Lower lobe of right lung (tissue), 2 donors: ENCODE results near the gene CDH24. TPM values are rescaled to one million over a fixed set of nuclear protein-coding genes. Genes with fewer than 3 reads are reported as not detected.

Experiments
- ATAC-seq, 2 donors: fragments of 200-7000 bp; cut with Tn5 transposase; one replicate each; pipeline ENCODE4 v1.9.1; 2020 to 2022; ENCODE audit warnings: mild to moderate bottlenecking in 2 of 2, moderate library complexity in 2 of 2
- DNase-seq: peaks from one replicate; pipeline ENCODE4 v3.0.0-alpha.2; 2020
- H3K27ac ChIP-seq: fragments of 200-600 bp; one replicate; pipeline ENCODE4 v1.8.0; 2022
- H3K27me3 ChIP-seq: fragments of 200-600 bp; one replicate; pipeline ENCODE4 v1.8.0; 2022; ENCODE audit warnings: low read depth
- H3K36me3 ChIP-seq: fragments of 200-600 bp; one replicate; pipeline ENCODE4 v1.8.0; 2022; ENCODE audit warnings: mild to moderate bottlenecking
- H3K4me1 ChIP-seq: fragments of 200-600 bp; one replicate; pipeline ENCODE4 v1.8.0; 2022
- H3K4me3 ChIP-seq: fragments of 200-600 bp; one replicate; pipeline ENCODE4 v1.8.0; 2022; ENCODE audit warnings: mild to moderate bottlenecking
- H3K9me3 ChIP-seq: fragments of 200-600 bp; one replicate; pipeline ENCODE4 v1.8.0; 2022
- intact Hi-C: fragments of 100-400 bp; cut with DNase I; formaldehyde crosslinking; loops from one replicate; pipeline ENCODE4 v1.11.0; 2022
- total RNA-seq: library from RNA; stranded (reverse); fragmentation: NEBNext Ultra II Directional; extraction: Animal tissue kit (Norgen Biotek cat#: 25700); gene quantifications from one replicate; pipeline ENCODE4 v1.2.1, GENCODE V29; 2021
- TF ChIP-seq, protein P1 (sequence below): fragments of 200-600 bp; IDR thresholded peaks from one replicate; pipeline ENCODE4 v1.8.0; 2022; ENCODE audit warnings: antibody characterized with exemption, mild to moderate bottlenecking
- donor health status: DM: no; HTN: yes; CAD: no; lungs with severe emphysema.

CDH24 gene
- total RNA-seq, 1 donor from 2014 or later: 5.6 TPM

GRCh38 chr14:23099212-23099861, 42.0 kb upstream of the CDH24 start:
- peaks cover 38% of the 10 kb centered on the region for H3K4me1 ChIP-seq
- DNase-seq: peak; percentile 62
- intact Hi-C loops: no loop called here

DNA sequence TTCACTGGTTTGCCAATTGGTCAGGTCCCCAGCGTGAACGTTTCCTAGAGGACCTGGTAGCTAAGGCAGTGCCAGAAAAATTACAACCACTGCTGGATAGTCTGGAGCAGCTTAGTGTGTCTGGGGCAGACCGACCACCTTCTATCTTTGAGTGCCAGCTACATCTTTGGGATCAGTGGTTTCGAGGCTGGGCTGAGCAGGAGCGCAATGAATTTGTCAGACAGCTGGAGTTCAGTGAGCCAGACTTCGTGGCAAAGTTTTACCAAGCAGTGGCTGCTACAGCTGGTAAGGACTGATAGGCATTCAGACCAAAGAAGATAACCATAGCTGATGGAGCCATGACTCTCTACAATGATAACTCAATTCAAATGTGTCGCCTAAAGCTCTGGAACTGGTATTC, 40.5 kb upstream of the CDH24 start:
- H3K4me3 ChIP-seq: no peak overlapping the region
- no peak overlapping the region for H3K27ac ChIP-seq
- DNase-seq: no peak
- H3K27me3 ChIP-seq: no peaks in the 10 kb centered on the region
- no peaks in the 10 kb centered on the region for H3K9me3 ChIP-seq
- H3K4me1 ChIP-seq: peaks cover 50% of the 10 kb centered on the region
- ATAC-seq: no peak
- H3K36me3 ChIP-seq: peaks cover 26% of the 10 kb centered on the region
- TF ChIP-seq, protein P1, sequence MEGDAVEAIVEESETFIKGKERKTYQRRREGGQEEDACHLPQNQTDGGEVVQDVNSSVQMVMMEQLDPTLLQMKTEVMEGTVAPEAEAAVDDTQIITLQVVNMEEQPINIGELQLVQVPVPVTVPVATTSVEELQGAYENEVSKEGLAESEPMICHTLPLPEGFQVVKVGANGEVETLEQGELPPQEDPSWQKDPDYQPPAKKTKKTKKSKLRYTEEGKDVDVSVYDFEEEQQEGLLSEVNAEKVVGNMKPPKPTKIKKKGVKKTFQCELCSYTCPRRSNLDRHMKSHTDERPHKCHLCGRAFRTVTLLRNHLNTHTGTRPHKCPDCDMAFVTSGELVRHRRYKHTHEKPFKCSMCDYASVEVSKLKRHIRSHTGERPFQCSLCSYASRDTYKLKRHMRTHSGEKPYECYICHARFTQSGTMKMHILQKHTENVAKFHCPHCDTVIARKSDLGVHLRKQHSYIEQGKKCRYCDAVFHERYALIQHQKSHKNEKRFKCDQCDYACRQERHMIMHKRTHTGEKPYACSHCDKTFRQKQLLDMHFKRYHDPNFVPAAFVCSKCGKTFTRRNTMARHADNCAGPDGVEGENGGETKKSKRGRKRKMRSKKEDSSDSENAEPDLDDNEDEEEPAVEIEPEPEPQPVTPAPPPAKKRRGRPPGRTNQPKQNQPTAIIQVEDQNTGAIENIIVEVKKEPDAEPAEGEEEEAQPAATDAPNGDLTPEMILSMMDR: no peak
- intact Hi-C loops: no loop called here

More at GRCh38 chr14:23099212-23099861, 42.0 kb upstream of the CDH24 start:
- TF ChIP-seq, protein P1: no peak
- peaks cover 21% of the 10 kb centered on the region for H3K36me3 ChIP-seq
- H3K27me3 ChIP-seq: no peaks in the 10 kb centered on the region
- no peak overlapping the region for H3K4me3 ChIP-seq
- no peaks in the 10 kb centered on the region for H3K9me3 ChIP-seq
- ATAC-seq: no peak
- peak overlapping the region; percentile 34 for H3K27ac ChIP-seq

DNA sequence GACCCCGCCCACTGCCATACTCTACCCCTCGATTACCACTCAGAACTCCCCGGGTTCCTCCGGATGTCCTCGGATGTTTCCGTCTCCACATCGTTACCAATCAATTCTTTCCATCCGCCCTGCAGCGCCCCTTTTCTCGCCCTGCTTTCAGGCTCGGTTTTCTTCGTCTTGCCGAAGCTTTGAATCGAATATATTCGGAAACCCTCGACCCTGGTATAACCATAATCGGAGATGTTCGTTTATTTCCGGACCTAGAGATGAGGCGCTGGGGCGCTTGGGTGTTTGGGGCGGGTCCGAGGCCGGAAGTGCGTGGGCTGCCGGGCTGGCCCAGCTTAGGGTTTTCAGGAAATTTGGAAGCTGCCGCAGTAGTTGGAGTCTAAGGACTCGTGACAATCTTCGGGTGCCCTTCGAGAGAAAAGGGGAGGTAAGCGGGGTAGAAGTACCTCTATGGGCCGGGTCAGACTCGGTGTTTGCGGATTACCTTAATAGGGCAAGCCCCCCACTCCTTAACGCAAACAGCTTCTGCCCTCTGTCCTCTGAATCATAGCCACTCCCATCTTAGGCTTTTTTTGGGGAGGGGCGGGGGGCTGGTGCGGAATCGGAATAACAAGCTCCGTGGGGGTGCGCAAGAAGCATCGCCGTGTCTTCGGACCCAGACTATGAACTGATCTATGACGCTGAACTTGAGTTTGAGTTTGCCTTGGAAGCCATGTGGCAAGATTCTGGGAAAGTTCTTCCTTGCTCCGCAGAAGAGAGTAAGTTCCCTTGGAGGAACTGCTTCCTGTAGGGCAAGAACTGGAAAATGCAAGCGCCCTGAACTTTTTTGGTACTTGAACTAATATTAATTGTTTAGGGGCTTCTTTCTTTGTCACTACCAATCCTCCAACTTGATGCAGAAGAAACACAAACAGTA, 38.1 kb upstream of the CDH24 start, which contains the start of gene C14orf119:
TSS of gene C14orf119 (plus strand) at position 310 of the 913 bp plus-strand sequence. CDS start 2,154 bp downstream, outside the sequence.
- intact Hi-C loops: no loop called here
- H3K36me3 ChIP-seq: peaks cover 50% of the 10 kb centered on the region

GRCh38 chr14:23094666-23095195, 37.4 kb upstream of the CDH24 start, which contains the start of gene ACIN1:
Gene ACIN1, minus strand, starts transcription at chr14:23095136. Its CDS starts 24 bp downstream, at chr14:23095112.
- ATAC-seq: peak; percentile 74 to 80
- Histone ChIP-seq H3K27me3 (no peaks in the 10 kb centered on the region), H3K9me3 (no peaks in the 10 kb centered on the region), H3K4me3 (peak within 1 kb of the TSS; percentile 68), H3K4me1 (peaks cover 72% of the 10 kb centered on the region), H3K36me3 (peaks cover 57% of the 10 kb centered on the region), H3K27ac (peak within 1 kb of the TSS; percentile 93)
- intact Hi-C loops: no loop called here
- TF ChIP-seq, protein P1: no peak
- DNase-seq: peak; percentile 83

More for the DNA sequence above, 38.1 kb upstream of the CDH24 start, which contains the start of gene C14orf119:
- TF ChIP-seq, protein P1: no peak
- ATAC-seq: peak; percentile 96 to 98
- Histone ChIP-seq H3K4me3 (peak within 1 kb of the TSS; percentile 68), H3K27me3 (no peaks in the 10 kb centered on the region), H3K9me3 (no peaks in the 10 kb centered on the region), H3K27ac (peak within 1 kb of the TSS; percentile 93), H3K4me1 (peaks cover 69% of the 10 kb centered on the region)
- DNase-seq: peak; percentile 99

- DNase-seq (no peak), ATAC-seq (no peak)
- TF ChIP-seq, protein P1: no peak
- peaks cover 60% of the 10 kb centered on the region for H3K36me3 ChIP-seq
- peak overlapping the region; percentile 68 for H3K4me3 ChIP-seq
- no peaks in the 10 kb centered on the region for H3K9me3 ChIP-seq
- H3K4me1 ChIP-seq: peaks cover 69% of the 10 kb centered on the region
- no peaks in the 10 kb centered on the region for H3K27me3 ChIP-seq
- H3K27ac ChIP-seq: peak overlapping the region; percentile 93
- intact Hi-C loops: no loop called here
Observed at GRCh38 chr14:23093991-23094665, 36.8 kb upstream of the CDH24 start.
